GM12864 (cell line): ENCODE results near the gene GTF2A2.

Experiments used
- DNase-seq: peaks from one replicate; pipeline ENCODE4 v3.0.0-alpha.2; 2011; ENCODE audit warnings: low read depth
- H3K4me3 ChIP-seq: 2 replicates; pipeline ENCODE4 v1.5.1; 2011; ENCODE audit warnings: mild to moderate bottlenecking, low read depth, low read length, control low read depth
- TF ChIP-seq, protein P1 (sequence below): IDR thresholded peaks from 2 replicates; pipeline ENCODE4 v1.5.1; 2011; ENCODE audit warnings: low read depth, mild to moderate bottlenecking, moderate library complexity, low read length, control low read depth, inconsistent platforms; ENCODE audit errors: missing control alignments

Gene GTF2A2

DNA sequence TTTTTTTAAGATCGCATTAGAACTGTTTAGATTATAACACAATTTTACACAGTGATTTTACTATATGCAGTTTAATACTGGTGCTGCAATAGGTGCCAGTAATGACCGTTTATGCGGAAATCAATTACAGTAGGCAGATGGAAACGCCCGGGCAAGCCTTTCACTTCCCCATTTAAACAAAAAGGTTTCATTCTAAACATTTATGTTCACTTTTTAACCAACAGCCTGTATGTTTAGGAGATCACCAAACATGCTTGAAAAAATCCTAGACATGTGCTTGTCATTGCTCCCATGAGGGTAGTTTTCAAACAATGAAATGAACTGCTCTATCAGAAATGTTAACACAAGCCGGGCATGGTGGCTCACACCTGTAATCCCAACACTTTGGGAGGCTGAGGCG, 29.1 kb upstream of the GTF2A2 start:
- peak overlapping the region; percentile 17 for H3K4me3 ChIP-seq
- DNase-seq = peak; percentile 52
- TF ChIP-seq, protein P1, sequence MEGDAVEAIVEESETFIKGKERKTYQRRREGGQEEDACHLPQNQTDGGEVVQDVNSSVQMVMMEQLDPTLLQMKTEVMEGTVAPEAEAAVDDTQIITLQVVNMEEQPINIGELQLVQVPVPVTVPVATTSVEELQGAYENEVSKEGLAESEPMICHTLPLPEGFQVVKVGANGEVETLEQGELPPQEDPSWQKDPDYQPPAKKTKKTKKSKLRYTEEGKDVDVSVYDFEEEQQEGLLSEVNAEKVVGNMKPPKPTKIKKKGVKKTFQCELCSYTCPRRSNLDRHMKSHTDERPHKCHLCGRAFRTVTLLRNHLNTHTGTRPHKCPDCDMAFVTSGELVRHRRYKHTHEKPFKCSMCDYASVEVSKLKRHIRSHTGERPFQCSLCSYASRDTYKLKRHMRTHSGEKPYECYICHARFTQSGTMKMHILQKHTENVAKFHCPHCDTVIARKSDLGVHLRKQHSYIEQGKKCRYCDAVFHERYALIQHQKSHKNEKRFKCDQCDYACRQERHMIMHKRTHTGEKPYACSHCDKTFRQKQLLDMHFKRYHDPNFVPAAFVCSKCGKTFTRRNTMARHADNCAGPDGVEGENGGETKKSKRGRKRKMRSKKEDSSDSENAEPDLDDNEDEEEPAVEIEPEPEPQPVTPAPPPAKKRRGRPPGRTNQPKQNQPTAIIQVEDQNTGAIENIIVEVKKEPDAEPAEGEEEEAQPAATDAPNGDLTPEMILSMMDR = no peak

DNA sequence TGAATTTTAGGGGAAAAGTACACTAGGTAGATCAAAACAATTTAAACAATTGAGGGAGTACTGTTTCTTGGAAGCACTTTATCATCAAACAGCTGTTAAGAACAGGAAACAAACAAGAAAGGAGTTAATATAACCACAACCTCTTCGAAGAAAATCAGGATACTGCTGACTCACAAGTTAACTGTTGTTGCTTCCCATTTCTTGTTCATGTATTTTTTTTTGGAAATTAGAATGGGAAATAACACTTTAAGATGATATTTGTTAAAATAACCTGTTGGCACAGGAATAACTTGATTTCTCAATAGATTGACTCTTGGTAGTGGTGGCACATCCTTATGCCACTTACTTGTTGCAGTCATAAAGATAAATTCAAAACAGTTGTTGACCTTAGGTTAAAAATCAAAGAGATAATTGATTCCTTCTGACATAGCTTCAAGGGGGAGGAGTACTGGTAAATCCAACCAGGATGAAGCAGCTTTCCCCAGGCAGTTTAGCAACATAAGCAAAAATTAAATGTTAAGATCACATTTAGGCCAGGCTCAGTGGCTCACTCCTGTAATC, 28.5 kb upstream of the GTF2A2 start:
- peak overlapping the region; percentile 17 for H3K4me3 ChIP-seq
- TF ChIP-seq, protein P1 = no peak
- DNase-seq = no peak

DNA sequence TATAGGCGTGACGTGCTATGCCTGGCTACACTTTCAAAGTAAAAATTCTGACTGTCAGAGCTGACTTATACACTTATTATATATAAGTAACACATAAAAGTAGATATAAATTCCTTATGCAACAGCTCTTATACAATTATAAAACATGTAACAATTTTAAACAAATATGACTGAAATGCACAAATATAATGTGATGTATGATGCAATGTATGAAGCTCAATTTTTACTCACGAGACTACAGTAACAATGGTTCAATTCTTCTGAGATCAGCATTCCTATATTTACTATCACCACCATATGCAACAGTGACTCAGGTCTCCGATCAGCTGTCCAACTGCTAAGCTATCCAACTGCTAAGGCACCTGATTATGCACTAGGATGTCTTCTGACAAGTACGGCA, 23.6 kb upstream of the GTF2A2 start:
- H3K4me3 ChIP-seq = no peak overlapping the region
- TF ChIP-seq, protein P1 = no peak
- DNase-seq = no peak

DNA sequence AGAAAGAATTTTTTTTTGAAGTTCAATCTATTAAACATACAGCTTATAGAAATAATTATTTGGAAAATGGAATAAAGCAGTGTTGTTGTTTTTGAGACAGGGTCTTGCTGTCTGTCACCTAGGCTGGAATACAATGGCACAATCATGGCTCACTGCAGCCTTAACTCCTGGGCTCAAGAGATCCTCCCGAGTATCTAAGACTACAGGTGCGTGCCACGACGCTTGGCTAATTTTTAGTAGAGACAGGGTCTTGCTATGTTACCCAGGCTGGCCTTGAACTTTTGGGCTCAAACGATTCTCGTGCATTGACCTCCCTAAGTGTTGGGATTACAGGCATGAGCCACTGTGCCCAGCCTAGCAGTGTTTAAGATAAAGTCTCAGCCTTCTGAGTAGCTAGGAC, 23.0 kb upstream of the GTF2A2 start:
- TF ChIP-seq, protein P1 = no peak
- no peak overlapping the region for H3K4me3 ChIP-seq
- no peak for DNase-seq

DNA sequence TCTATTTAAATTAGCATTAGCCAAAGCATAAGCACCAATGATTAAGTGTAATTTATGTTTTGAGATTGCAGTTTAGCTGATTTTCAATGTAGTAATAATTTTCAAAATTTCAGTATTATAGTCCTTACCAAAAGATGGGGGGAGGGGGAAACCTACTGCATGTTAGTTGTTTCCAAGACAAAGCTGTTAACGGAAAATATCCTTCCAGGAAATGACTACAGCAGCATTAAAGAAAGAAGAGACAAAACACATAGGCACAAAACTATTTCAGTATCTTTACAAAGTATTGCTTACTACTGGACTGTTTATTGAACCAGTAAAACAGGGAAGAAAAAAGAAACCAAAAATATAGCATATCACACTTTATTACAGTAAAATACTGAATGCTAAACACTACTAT, 21.3 kb upstream of the GTF2A2 start:
- TF ChIP-seq, protein P1 = no peak
- no peak overlapping the region for H3K4me3 ChIP-seq
- DNase-seq = no peak

DNA sequence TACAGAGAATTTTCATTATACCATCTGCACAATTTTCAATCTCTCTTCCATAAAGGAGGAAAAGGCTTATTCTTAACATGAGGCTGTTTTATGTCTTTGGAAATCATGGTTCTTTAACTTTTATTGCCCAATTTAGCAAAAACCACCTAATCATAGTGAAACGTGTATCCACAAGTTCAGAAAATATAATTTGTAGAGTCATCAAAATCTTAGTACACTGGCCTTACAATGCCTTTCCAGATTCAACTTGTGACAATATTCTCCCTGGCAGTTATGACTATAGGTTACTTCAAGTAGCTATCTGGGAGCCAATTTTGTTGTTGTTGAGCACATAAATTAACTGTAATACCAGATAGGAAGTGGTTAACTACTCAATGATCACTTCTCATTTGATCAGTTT, 20.9 kb upstream of the GTF2A2 start:
- DNase-seq = no peak
- TF ChIP-seq, protein P1 = no peak

DNA sequence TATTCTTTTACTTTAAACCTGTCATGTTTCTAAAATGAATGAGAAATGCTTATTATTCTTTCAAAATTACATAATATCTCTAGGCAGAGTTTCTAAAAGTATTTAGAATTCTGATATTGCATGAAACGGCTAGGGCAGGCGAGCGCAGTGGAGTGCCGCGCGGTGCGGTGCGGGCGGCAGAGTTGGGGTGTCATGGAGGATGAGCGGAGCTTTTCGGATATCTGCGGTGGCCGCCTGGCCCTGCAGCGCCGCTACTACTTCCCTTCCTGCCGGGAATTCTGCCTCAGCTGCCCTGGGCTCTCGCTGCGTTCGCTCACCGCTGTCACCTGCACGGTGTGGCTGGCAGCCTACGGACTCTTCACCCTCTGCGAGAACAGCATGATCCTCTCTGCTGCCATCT, 19.2 kb upstream of the GTF2A2 start:
- TF ChIP-seq, protein P1 = no peak
- H3K4me3 ChIP-seq = no peak overlapping the region
- no peak for DNase-seq

More for the DNA sequence above, 20.9 kb upstream of the GTF2A2 start:
- H3K4me3 ChIP-seq = no peak overlapping the region
